ENCODE data around the gene ETV7.

Gene ETV7

GRCh38 chr6:36331381-36331780, 56.1 kb downstream of the ETV7 start:
- no peaks in the 10 kb centered on the region for H3K27me3 ChIP-seq (ENCODE audit: insufficient read depth, insufficient read length)
- TF ChIP-seq YY1 (IDR thresholded peaks at IDR 0.05; ENCODE audit: insufficient read depth, insufficient read length) (no peak), SUZ12 (IDR thresholded peaks at IDR 0.05; ENCODE audit: extremely low read depth, insufficient read depth, insufficient read length) (no peak), ZNF274 (IDR thresholded peaks at IDR 0.05; ENCODE audit: low read depth, low read length) (no peak)

GRCh38 chr6:36330366-36330765, 57.1 kb downstream of the ETV7 start:
- Histone ChIP-seq H3K27me3 (ENCODE audit: insufficient read depth, insufficient read length) (no peaks in the 10 kb centered on the region), H3K9ac (ENCODE audit: insufficient read length, low read depth) (no peak overlapping the region), H3K4me3 (ENCODE audit: insufficient read length, low read depth) (no peak overlapping the region), H3K4me1 (ENCODE audit: insufficient read depth, insufficient read length) (peaks cover 18% of the 10 kb centered on the region), H3K36me3 (ENCODE audit: insufficient read depth, insufficient read length, low read length) (no peaks in the 10 kb centered on the region), H3K9me3 (ENCODE audit: insufficient read depth, low read length) (no peaks in the 10 kb centered on the region)
- TF ChIP-seq SUZ12 (IDR thresholded peaks at IDR 0.05; ENCODE audit: extremely low read depth, insufficient read depth, insufficient read length) = no peak
- no peak for TF ChIP-seq ZNF274 (IDR thresholded peaks at IDR 0.05; ENCODE audit: low read depth, low read length)
- no peak for TF ChIP-seq YY1 (IDR thresholded peaks at IDR 0.05; ENCODE audit: insufficient read depth, insufficient read length)
- no peak for DNase-seq (ENCODE audit: low read depth, low spot score)

More at GRCh38 chr6:36331381-36331780, 56.1 kb downstream of the ETV7 start:
- peaks cover 18% of the 10 kb centered on the region for H3K4me1 ChIP-seq (ENCODE audit: insufficient read depth, insufficient read length)
- H3K9me3 ChIP-seq (ENCODE audit: insufficient read depth, low read length) = no peaks in the 10 kb centered on the region
- H3K4me3 ChIP-seq (ENCODE audit: insufficient read length, low read depth) = no peak overlapping the region
- DNase-seq (ENCODE audit: low read depth, low spot score) = no peak
- no peak overlapping the region for H3K9ac ChIP-seq (ENCODE audit: insufficient read length, low read depth)
- no peaks in the 10 kb centered on the region for H3K36me3 ChIP-seq (ENCODE audit: insufficient read depth, insufficient read length, low read length)

- no peak for TF ChIP-seq YY1 (IDR thresholded peaks at IDR 0.05; ENCODE audit: insufficient read depth, insufficient read length)
- no peak for TF ChIP-seq SUZ12 (IDR thresholded peaks at IDR 0.05; ENCODE audit: extremely low read depth, insufficient read depth, insufficient read length)
- no peak for TF ChIP-seq ZNF274 (IDR thresholded peaks at IDR 0.05; ENCODE audit: low read depth, low read length)
- no peaks in the 10 kb centered on the region for H3K36me3 ChIP-seq (ENCODE audit: insufficient read depth, insufficient read length, low read length)
- H3K4me1 ChIP-seq (ENCODE audit: insufficient read depth, insufficient read length) = peaks cover 13% of the 10 kb centered on the region
- no peak for DNase-seq (ENCODE audit: low read depth, low spot score)
- H3K9me3 ChIP-seq (ENCODE audit: insufficient read depth, low read length) = no peaks in the 10 kb centered on the region
- no peak overlapping the region for H3K4me3 ChIP-seq (ENCODE audit: insufficient read length, low read depth)
- no peak overlapping the region for H3K9ac ChIP-seq (ENCODE audit: insufficient read length, low read depth)
- no peaks in the 10 kb centered on the region for H3K27me3 ChIP-seq (ENCODE audit: insufficient read depth, insufficient read length)
Observed at GRCh38 chr6:36329798-36330291, 57.6 kb downstream of the ETV7 start.

- no peaks in the 10 kb centered on the region for H3K36me3 ChIP-seq (ENCODE audit: insufficient read depth, insufficient read length, low read length)
- TF ChIP-seq SUZ12 (IDR thresholded peaks at IDR 0.05; ENCODE audit: extremely low read depth, insufficient read depth, insufficient read length) (no peak), YY1 (IDR thresholded peaks at IDR 0.05; ENCODE audit: insufficient read depth, insufficient read length) (no peak), ZNF274 (IDR thresholded peaks at IDR 0.05; ENCODE audit: low read depth, low read length) (no peak)
- H3K9ac ChIP-seq (ENCODE audit: insufficient read length, low read depth) = no peak overlapping the region
- DNase-seq (ENCODE audit: low read depth, low spot score) = no peak
- no peaks in the 10 kb centered on the region for H3K27me3 ChIP-seq (ENCODE audit: insufficient read depth, insufficient read length)
- peaks cover 8% of the 10 kb centered on the region for H3K4me1 ChIP-seq (ENCODE audit: insufficient read depth, insufficient read length)
- H3K4me3 ChIP-seq (ENCODE audit: insufficient read length, low read depth) = no peak overlapping the region
- H3K9me3 ChIP-seq (ENCODE audit: insufficient read depth, low read length) = no peaks in the 10 kb centered on the region
Observed at GRCh38 chr6:36328600-36328999, 58.9 kb downstream of the ETV7 start.

GRCh38 chr6:36327919-36328236, 59.6 kb downstream of the ETV7 start:
- DNase-seq (ENCODE audit: low read depth, low spot score) = no peak
- H3K9ac ChIP-seq (ENCODE audit: insufficient read length, low read depth) = no peak overlapping the region
- H3K4me3 ChIP-seq (ENCODE audit: insufficient read length, low read depth) = no peak overlapping the region
- peaks cover 8% of the 10 kb centered on the region for H3K4me1 ChIP-seq (ENCODE audit: insufficient read depth, insufficient read length)
- TF ChIP-seq SUZ12 (IDR thresholded peaks at IDR 0.05; ENCODE audit: extremely low read depth, insufficient read depth, insufficient read length) (no peak), ZNF274 (IDR thresholded peaks at IDR 0.05; ENCODE audit: low read depth, low read length) (no peak), YY1 (IDR thresholded peaks at IDR 0.05; ENCODE audit: insufficient read depth, insufficient read length) (no peak)
- H3K36me3 ChIP-seq (ENCODE audit: insufficient read depth, insufficient read length, low read length) = no peaks in the 10 kb centered on the region
- H3K27me3 ChIP-seq (ENCODE audit: insufficient read depth, insufficient read length) = no peaks in the 10 kb centered on the region
- no peaks in the 10 kb centered on the region for H3K9me3 ChIP-seq (ENCODE audit: insufficient read depth, low read length)

GRCh38 chr6:36327226-36327918, 60.1 kb downstream of the ETV7 start:
- Histone ChIP-seq H3K4me1 (ENCODE audit: insufficient read depth, insufficient read length) (peaks cover 8% of the 10 kb centered on the region), H3K4me3 (ENCODE audit: insufficient read length, low read depth) (no peak overlapping the region), H3K36me3 (ENCODE audit: insufficient read depth, insufficient read length, low read length) (no peaks in the 10 kb centered on the region), H3K9me3 (ENCODE audit: insufficient read depth, low read length) (no peaks in the 10 kb centered on the region), H3K9ac (ENCODE audit: insufficient read length, low read depth) (no peak overlapping the region), H3K27me3 (ENCODE audit: insufficient read depth, insufficient read length) (no peaks in the 10 kb centered on the region)
- peak; percentile 55 for DNase-seq (ENCODE audit: low read depth, low spot score)
- TF ChIP-seq SUZ12 (IDR thresholded peaks at IDR 0.05; ENCODE audit: extremely low read depth, insufficient read depth, insufficient read length) (no peak), ZNF274 (IDR thresholded peaks at IDR 0.05; ENCODE audit: low read depth, low read length) (no peak), YY1 (IDR thresholded peaks at IDR 0.05; ENCODE audit: insufficient read depth, insufficient read length) (no peak)

GRCh38 chr6:36326356-36326995, 61.0 kb downstream of the ETV7 start:
- peaks cover 8% of the 10 kb centered on the region for H3K4me1 ChIP-seq (ENCODE audit: insufficient read depth, insufficient read length)
- H3K4me3 ChIP-seq (ENCODE audit: insufficient read length, low read depth) = no peak overlapping the region
- no peak for DNase-seq (ENCODE audit: low read depth, low spot score)
- no peaks in the 10 kb centered on the region for H3K27me3 ChIP-seq (ENCODE audit: insufficient read depth, insufficient read length)
- H3K36me3 ChIP-seq (ENCODE audit: insufficient read depth, insufficient read length, low read length) = no peaks in the 10 kb centered on the region
- no peak for TF ChIP-seq YY1 (IDR thresholded peaks at IDR 0.05; ENCODE audit: insufficient read depth, insufficient read length)
- no peak for TF ChIP-seq SUZ12 (IDR thresholded peaks at IDR 0.05; ENCODE audit: extremely low read depth, insufficient read depth, insufficient read length)
- no peak for TF ChIP-seq ZNF274 (IDR thresholded peaks at IDR 0.05; ENCODE audit: low read depth, low read length)
- no peaks in the 10 kb centered on the region for H3K9me3 ChIP-seq (ENCODE audit: insufficient read depth, low read length)
- no peak overlapping the region for H3K9ac ChIP-seq (ENCODE audit: insufficient read length, low read depth)
